GM12878 (cell line): ENCODE data around the gene LSP1.
"Not testable (repeated sequence)": the region's sequence is repeated elsewhere in the genome, so short reads cannot be mapped to it uniquely, and the experiment has no call there.

Experiments
- ELK1 ChIP-seq: IDR thresholded peaks from 2 replicates; pipeline ENCODE4 v1.6.1; 2012; ENCODE audit warnings: low read depth, low read length, improper control_type of control experiment
- RAD21 ChIP-seq: IDR thresholded peaks from 2 replicates; pipeline ENCODE4 v1.6.1; 2011; ENCODE audit warnings: mild to moderate bottlenecking, low read depth, low read length, moderate library complexity; ENCODE audit not compliant: insufficient read depth
- TF ChIP-seq, protein P1 (sequence below): fragments of 450-650 bp; IDR thresholded peaks from 2 replicates; pipeline ENCODE4 v1.6.1; 2017; ENCODE audit warnings: mild to moderate bottlenecking

DNA sequence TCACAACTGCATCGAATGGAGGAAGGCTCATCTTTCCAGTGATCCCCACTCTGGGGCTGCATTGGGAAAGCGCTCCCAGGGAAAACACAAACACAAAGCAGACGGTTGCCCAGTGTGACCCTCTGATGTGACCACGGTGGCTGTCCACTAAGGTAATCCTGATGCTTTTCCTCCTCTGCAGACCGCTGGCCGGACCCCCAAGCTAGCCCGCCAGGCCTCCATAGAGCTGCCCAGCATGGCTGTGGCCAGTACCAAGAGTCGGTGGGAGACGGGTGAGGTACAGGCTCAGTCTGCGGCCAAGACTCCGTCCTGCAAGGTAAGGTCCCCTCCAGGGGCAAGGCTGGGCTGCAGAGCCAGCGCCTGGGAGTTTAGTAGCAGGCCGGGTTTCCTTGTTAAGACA lies 33.7 kb downstream of the LSP1 start:
- TF ChIP-seq ELK1, RAD21: not testable (repeated sequence)
- TF ChIP-seq, protein P1, sequence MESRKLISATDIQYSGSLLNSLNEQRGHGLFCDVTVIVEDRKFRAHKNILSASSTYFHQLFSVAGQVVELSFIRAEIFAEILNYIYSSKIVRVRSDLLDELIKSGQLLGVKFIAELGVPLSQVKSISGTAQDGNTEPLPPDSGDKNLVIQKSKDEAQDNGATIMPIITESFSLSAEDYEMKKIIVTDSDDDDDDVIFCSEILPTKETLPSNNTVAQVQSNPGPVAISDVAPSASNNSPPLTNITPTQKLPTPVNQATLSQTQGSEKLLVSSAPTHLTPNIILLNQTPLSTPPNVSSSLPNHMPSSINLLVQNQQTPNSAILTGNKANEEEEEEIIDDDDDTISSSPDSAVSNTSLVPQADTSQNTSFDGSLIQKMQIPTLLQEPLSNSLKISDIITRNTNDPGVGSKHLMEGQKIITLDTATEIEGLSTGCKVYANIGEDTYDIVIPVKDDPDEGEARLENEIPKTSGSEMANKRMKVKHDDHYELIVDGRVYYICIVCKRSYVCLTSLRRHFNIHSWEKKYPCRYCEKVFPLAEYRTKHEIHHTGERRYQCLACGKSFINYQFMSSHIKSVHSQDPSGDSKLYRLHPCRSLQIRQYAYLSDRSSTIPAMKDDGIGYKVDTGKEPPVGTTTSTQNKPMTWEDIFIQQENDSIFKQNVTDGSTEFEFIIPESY = not testable (repeated sequence)
